AG20443 (cell line): Measurements from ENCODE around the gene SNAPC3.
"Not testable (repeated sequence)": the region's sequence is repeated elsewhere in the genome, so short reads cannot be mapped to it uniquely, and the experiment has no call there.

ENCODE experiments used
- DNase-seq: peaks from one replicate; pipeline ENCODE4 v3.0.0; 2012; ENCODE audit warnings: low spot score, mixed read lengths

SNAPC3 gene

GRCh38 chr9:15423231-15423985 is 732 bp downstream of the SNAPC3 start:
- peak; percentile 48 for DNase-seq

DNA sequence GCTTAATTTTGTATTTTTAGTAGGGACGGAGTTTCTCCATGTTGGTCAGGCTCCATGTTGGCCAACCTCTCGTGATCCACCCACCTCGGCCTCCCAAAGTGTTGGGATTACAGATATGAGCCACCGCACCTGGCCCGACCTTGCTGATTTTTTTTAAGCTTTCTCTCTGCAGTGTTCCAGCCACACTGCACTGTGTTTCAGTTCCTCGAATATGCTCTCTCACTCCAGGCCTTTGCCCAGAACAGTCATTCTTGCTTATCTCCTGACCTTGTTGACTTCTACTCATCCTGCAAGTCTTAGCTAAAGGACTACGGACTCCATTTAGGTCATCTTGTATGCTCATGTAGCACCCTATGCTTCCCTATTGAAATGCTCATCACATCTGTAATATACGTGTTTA is 3.3 kb downstream of the SNAPC3 start:
- DNase-seq = no peak

- not testable (repeated sequence) for DNase-seq
Measured at GRCh38 chr9:15427702-15428101, 5.0 kb downstream of the SNAPC3 start.

DNA sequence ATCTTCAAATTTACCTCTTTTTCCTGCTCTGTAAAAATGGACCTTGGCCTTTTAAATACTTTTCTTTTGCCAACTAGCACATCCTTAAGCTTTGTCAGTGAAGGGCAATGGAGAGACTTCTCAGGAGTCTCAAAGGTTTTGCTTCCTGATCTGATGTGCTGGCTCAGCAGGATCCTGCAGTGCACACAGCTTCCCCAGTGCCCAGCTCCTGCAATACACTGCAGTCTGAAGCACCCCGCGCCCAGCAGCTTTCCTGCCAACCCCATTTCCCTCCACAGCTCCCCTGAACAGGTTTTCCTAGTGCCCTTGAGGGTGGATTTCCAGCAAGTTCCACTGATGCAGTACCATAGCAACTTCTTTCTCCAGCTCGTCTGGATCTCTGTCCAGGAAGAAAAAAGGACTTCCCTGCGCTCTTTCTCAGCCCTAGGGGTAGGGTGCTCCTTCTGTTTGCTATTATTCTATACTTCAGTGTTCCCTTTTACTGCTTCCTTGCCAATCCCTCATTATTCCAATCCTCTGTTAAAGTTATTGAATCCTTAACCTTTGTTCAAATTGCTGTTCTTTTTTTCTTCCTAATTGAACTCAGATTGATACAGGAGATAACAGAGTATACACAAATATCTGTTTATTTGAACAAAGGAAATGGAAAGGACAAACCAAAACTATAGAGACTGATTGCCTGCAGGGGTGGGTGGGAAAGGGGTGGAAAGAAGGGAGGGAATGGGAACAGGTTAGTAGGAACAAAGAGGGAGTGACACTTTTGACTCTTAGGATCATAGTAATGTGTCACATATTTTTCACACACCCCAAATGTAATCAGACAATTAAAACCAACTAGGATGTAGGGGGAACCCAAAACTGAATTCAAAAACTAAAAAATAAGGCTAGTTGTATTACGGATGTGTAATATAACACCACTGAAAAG is 8.5 kb downstream of the SNAPC3 start:
- no peak for DNase-seq

GRCh38 chr9:15433191-15433590 is 10.5 kb downstream of the SNAPC3 start:
- no peak for DNase-seq

- DNase-seq = no peak
Measured at GRCh38 chr9:15433661-15434060, 11.0 kb downstream of the SNAPC3 start.

DNA sequence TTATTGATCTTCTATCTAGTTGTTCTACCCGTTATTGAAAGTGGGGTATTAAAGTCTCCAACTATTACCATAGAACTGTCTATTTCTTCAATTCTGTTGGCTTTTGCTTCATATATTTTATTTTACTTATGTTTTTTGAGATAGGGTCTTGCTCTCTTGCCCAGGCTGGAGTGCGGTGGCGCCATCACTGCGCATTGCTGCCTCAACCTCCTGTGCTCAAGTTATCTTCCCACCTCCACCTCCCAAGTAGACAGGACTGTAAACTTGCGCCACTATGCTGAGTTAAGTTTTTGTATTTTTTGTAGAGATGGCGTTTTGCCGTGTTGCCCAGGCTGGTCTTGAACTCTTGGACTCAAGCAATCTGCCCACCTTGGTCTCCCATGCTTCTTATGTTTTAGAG is 16.2 kb downstream of the SNAPC3 start:
- DNase-seq = no peak

- not testable (repeated sequence) for DNase-seq
Measured at GRCh38 chr9:15441841-15442240, 19.2 kb downstream of the SNAPC3 start.

DNA sequence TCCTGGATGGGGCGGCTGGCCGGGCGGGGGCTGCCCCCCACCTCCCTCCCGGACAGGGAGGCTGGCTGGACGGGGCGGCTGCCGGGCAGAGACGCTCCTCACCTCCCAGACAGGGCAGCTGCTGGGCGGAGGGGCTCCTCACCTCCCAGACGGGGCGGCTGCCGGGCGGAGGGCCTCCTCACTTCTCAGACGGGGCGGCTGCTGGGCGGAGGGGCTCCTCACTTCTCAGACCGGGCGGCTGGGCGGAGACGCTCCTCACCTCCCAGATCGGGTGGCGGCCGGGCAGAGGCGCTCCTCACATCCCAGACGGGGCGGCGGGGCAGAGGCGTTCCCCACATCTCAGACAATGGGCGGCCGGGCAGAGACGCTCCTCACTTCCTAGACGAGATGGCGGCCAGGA is 19.6 kb downstream of the SNAPC3 start:
- DNase-seq = not testable (repeated sequence)

DNA sequence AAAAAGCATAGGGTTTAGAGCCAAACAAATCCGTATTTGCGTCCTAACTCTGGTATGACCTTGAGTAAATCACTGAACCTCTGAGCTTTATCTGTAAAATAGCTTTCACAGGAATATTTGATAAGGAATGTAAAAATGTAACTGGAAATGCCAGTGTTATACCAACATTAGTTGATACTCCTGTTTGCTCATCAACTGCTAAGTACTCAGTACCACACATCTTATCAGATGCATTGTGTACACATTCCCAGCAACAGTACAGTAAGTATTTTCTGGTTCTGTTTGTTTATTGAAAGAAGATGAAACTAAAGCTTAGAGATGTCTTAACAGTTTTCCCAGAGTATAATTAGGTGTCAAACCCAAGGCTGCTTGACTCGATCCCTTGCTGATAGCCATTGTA is 21.5 kb downstream of the SNAPC3 start:
- no peak for DNase-seq

GRCh38 chr9:15453956-15454355 is 31.3 kb downstream of the SNAPC3 start:
- no peak for DNase-seq

DNA sequence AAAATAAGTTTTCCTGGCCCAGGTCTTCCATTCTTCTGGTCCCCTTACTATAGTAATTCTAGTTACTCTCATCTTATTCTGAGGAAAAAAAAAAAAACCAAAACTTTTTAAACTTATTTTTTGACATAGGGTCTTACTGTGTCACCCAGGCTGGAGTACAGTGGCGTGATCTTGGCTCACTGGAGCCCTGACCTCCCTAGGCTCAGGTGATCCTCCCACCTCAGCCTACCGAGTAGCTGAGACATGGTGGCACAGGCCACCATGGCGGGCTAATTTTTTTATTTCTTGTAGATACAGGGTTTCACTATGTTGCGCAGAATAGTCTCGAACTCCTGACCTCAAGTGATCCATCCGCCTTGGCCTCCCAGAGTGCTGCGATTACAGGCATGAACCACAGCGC is 38.4 kb downstream of the SNAPC3 start:
- DNase-seq = no peak

- DNase-seq = no peak
Measured at GRCh38 chr9:15461601-15462000, 38.9 kb downstream of the SNAPC3 start.

- DNase-seq = no peak
Measured at GRCh38 chr9:15468145-15468544, 45.5 kb downstream of the SNAPC3 start.

DNA sequence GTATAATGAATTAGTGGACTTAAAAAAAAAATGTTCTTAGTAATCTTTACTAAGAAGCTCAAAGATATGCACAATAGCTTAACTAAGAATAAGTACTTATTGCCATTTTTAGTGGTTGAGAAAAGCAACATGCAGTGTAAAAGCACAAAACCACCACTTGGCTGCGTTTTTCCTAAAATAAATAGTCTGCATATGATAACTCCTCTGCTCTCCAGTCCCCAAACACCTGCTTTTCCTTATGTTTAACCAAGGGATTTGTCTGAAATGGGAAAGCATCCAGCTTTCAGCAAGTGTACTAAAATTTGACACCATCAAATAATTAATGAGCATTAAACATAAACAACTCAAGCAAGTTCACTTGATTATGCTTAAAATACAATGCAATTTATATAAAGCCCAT is 46.7 kb downstream of the SNAPC3 start:
- DNase-seq = no peak

- no peak for DNase-seq
Measured at GRCh38 chr9:15469862-15470261, 47.2 kb downstream of the SNAPC3 start.

GRCh38 chr9:15475923-15476536 is 53.4 kb downstream of the SNAPC3 start:
- no peak for DNase-seq

- DNase-seq = no peak
Measured at GRCh38 chr9:15480028-15480427, 57.4 kb downstream of the SNAPC3 start.

GRCh38 chr9:15482146-15482545 is 59.5 kb downstream of the SNAPC3 start:
- DNase-seq = no peak

DNA sequence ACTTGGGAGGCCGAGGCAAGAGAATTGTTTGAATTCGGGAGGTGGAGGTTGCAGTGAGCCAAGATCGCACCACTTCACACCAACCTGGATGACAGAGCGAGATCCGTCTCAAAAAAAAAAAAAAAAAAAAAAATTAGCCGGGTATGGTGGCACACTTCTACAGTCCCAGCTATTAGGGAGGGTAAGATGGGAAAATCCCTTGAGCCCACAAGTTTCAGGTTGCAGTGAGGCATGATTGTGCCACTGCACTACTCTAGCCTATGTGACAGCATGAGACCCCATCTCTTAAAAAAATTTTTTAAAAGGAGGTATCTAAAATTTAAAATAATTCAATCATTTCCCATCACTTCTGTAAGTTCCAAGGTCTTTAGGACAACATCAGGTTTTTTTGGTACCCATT is 62.1 kb downstream of the SNAPC3 start:
- DNase-seq = no peak

- DNase-seq = peak; percentile 24
Measured at GRCh38 chr9:15485836-15486666, 63.4 kb downstream of the SNAPC3 start.

DNA sequence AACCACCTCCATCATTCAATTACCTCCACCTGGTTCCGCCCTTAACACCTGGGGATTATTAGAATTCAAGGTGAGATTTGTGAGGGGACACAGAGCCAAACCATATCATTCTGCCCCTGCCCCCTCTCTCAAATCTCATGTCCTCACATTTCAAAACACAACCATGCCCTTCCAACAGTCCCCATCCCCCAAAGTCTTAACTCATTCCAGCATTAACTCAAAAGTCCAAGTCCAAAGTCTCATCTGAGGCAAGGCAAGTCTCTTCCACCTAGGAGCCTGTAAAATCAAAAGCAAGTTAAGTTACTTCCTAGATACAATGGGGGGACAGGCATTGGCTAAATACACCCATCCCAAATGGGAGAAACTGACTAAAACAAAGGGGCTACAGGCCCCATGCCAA is 69.3 kb downstream of the SNAPC3 start:
- no peak for DNase-seq
